ENCODE results near the gene SERPINA6. TPM values are rescaled to one million over a fixed set of nuclear protein-coding genes. Genes with fewer than 3 reads are reported as not detected.
"Not testable (repeated sequence)": the region's sequence is repeated elsewhere in the genome, so short reads cannot be mapped to it uniquely, and the experiment has no call there.

Gene SERPINA6
- total RNA-seq, 1 donor from 2014 or later = not detected

DNA sequence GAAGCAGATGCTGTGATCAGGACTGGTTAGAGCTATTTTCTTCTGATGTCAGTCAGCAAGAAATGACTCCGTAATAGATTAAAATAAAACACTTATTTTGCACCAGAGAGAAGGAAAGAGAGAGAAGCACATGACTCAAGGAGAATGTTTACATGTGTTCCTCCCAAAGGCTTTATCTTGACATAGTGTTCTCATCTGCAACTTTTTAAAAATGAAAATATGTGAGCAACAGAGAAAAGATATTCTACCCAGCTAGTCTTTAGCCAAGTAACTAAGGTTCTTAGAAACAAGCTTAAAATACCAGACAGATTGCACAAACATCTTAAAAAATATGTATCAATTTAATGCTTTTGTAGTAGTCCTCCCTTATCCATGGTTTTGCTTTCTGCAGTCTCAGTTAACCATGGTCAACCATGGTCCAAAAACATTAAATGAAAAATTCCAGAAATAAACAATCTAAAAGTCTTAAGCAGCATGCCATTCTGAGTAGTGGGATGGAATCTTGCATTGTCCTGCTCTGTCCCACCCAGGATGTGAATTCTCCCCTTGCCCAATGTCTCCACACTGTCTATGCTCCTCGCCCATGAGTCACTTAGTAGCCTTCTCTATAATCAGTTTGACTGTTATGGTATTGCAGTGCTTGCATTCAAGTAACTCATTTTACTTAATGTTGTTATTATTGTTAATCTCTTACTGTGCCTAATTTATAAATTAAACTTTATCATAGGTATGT, 40.0 kb downstream of the SERPINA6 start:
- Mint-ChIP-seq H3K4me1 (ENCODE audit: low read depth, unreplicated experiment) (peaks cover 11% of the 10 kb centered on the region), H3K36me3 (ENCODE audit: low read depth, unreplicated experiment) (no peaks in the 10 kb centered on the region), H3K27me3 (ENCODE audit: low read depth, unreplicated experiment) (no peaks in the 10 kb centered on the region), H3K9me3 (ENCODE audit: unreplicated experiment) (peaks cover under 1% of the 10 kb centered on the region), H3K4me3 (ENCODE audit: unreplicated experiment) (no peak overlapping the region), H3K27ac (ENCODE audit: unreplicated experiment) (no peak overlapping the region)
- no peak overlapping the region for H3K4me2 ChIP-seq (ENCODE audit: low read length)
- no peaks in the 10 kb centered on the region for H3K79me2 ChIP-seq (ENCODE audit: insufficient read depth, low read length)
- no peaks in the 10 kb centered on the region for H3K4me1 ChIP-seq (ENCODE audit: insufficient read depth, low read length)
- H3K9ac ChIP-seq (ENCODE audit: low read length) = no peak overlapping the region
- H3K4me3 ChIP-seq (ENCODE audit: insufficient read depth, low read depth, low read length) = no peak overlapping the region
- TF ChIP-seq, protein P1, sequence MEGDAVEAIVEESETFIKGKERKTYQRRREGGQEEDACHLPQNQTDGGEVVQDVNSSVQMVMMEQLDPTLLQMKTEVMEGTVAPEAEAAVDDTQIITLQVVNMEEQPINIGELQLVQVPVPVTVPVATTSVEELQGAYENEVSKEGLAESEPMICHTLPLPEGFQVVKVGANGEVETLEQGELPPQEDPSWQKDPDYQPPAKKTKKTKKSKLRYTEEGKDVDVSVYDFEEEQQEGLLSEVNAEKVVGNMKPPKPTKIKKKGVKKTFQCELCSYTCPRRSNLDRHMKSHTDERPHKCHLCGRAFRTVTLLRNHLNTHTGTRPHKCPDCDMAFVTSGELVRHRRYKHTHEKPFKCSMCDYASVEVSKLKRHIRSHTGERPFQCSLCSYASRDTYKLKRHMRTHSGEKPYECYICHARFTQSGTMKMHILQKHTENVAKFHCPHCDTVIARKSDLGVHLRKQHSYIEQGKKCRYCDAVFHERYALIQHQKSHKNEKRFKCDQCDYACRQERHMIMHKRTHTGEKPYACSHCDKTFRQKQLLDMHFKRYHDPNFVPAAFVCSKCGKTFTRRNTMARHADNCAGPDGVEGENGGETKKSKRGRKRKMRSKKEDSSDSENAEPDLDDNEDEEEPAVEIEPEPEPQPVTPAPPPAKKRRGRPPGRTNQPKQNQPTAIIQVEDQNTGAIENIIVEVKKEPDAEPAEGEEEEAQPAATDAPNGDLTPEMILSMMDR (IDR thresholded peaks at IDR 0.05; ENCODE audit: insufficient read depth, low read depth, low read length) = no peak
- TF ChIP-seq EZH2 (IDR thresholded peaks at IDR 0.05; ENCODE audit: insufficient read depth, low read length) = no peak
- FAIRE-seq = no peak
- no peaks in the 10 kb centered on the region for H3K36me3 ChIP-seq (ENCODE audit: insufficient read depth, low read length)
- no peak overlapping the region for H2AFZ ChIP-seq (ENCODE audit: low read depth, low read length)
- no peaks in the 10 kb centered on the region for H4K20me1 ChIP-seq (ENCODE audit: insufficient read depth, low read length)
- DNase-seq (ENCODE audit: low read depth) = no peak
- no peak overlapping the region for H3K27ac ChIP-seq (ENCODE audit: low read depth, low read length)
- H3K9me3 ChIP-seq (ENCODE audit: insufficient read depth, low read depth, low read length) = no peaks in the 10 kb centered on the region
- H3K27me3 ChIP-seq (ENCODE audit: insufficient read depth, low read length) = no peaks in the 10 kb centered on the region

DNA sequence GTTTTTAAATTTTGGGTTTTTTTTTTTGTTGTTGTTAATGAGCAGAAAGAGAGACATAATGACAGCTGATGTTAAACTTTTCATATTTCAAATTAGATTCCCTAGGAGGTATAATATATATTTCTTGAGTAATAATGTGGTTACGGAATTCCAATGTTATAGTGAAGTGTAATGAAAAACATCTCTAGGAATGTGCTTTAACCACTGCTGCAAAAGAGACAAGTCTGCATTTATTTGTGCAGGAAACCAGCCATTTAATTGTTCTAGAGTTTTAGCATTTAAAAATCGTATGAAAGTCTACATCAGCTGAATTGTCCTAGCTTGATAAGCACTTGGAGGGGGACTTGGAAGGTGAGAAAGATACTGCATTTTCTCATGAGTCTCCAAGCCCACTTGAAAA, 44.4 kb downstream of the SERPINA6 start:
- H3K9ac ChIP-seq (ENCODE audit: low read length) = no peak overlapping the region
- no peaks in the 10 kb centered on the region for H3K9me3 ChIP-seq (ENCODE audit: insufficient read depth, low read depth, low read length)
- no peak for FAIRE-seq
- Mint-ChIP-seq H3K4me1 (ENCODE audit: low read depth, unreplicated experiment) (peaks cover 2% of the 10 kb centered on the region), H3K9me3 (ENCODE audit: unreplicated experiment) (no peaks in the 10 kb centered on the region), H3K4me3 (ENCODE audit: unreplicated experiment) (no peak overlapping the region), H3K36me3 (ENCODE audit: low read depth, unreplicated experiment) (peaks cover 4% of the 10 kb centered on the region), H3K27ac (ENCODE audit: unreplicated experiment) (no peak overlapping the region), H3K27me3 (ENCODE audit: low read depth, unreplicated experiment) (no peaks in the 10 kb centered on the region)
- no peak overlapping the region for H2AFZ ChIP-seq (ENCODE audit: low read depth, low read length)
- H3K36me3 ChIP-seq (ENCODE audit: insufficient read depth, low read length) = no peaks in the 10 kb centered on the region
- no peaks in the 10 kb centered on the region for H4K20me1 ChIP-seq (ENCODE audit: insufficient read depth, low read length)
- H3K4me1 ChIP-seq (ENCODE audit: insufficient read depth, low read length) = no peaks in the 10 kb centered on the region
- no peaks in the 10 kb centered on the region for H3K27me3 ChIP-seq (ENCODE audit: insufficient read depth, low read length)
- peak; percentile 4 for DNase-seq (ENCODE audit: low read depth)
- no peak overlapping the region for H3K4me3 ChIP-seq (ENCODE audit: insufficient read depth, low read depth, low read length)
- H3K79me2 ChIP-seq (ENCODE audit: insufficient read depth, low read length) = no peaks in the 10 kb centered on the region
- H3K4me2 ChIP-seq (ENCODE audit: low read length) = no peak overlapping the region
- TF ChIP-seq EZH2 (IDR thresholded peaks at IDR 0.05; ENCODE audit: insufficient read depth, low read length) = no peak
- TF ChIP-seq, protein P1 (IDR thresholded peaks at IDR 0.05; ENCODE audit: insufficient read depth, low read depth, low read length) = no peak
- H3K27ac ChIP-seq (ENCODE audit: low read depth, low read length) = no peak overlapping the region

DNA sequence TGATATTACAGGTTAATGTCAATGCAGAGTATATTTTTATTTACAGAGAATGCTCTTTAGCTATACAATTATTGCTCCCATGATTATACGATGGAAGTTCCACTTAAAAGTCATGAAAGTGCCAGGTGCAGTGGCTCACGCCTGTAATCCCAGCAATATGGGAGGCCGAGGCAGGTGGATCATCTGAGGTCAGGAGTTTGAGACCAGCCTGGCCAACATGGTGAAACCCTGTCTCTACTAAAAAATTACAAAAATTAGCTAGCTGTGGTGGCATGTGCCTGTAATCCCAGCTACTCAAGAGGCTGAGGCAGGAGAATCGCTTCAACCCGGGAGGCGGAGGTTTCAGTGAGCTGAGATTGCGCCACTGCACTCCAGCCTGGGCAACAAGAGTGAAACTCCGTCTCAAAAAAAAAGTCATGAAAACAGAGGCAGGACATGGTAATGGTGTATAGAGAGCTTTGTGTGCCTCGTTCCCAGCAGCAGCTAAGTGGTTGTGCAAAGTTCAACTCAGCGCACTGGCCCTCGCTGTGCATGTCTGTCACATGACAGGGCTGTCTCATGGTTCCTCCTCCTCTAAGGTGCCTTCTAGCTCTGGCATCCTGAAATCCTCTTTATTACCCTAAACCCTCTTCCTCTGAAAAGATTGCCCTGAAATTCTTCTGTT, 46.1 kb downstream of the SERPINA6 start:
- not testable (repeated sequence) for H3K27me3 ChIP-seq (ENCODE audit: insufficient read depth, low read length); H2AFZ ChIP-seq (ENCODE audit: low read depth, low read length); H3K9me3 Mint-ChIP-seq (ENCODE audit: unreplicated experiment); H3K9me3 ChIP-seq (ENCODE audit: insufficient read depth, low read depth, low read length); H3K27ac Mint-ChIP-seq (ENCODE audit: unreplicated experiment); H3K4me3 Mint-ChIP-seq (ENCODE audit: unreplicated experiment); H3K36me3 Mint-ChIP-seq (ENCODE audit: low read depth, unreplicated experiment); H3K4me1 ChIP-seq (ENCODE audit: insufficient read depth, low read length); FAIRE-seq; H3K9ac ChIP-seq (ENCODE audit: low read length); H3K4me2 ChIP-seq (ENCODE audit: low read length); H4K20me1 ChIP-seq (ENCODE audit: insufficient read depth, low read length); H3K27me3 Mint-ChIP-seq (ENCODE audit: low read depth, unreplicated experiment); H3K4me3 ChIP-seq (ENCODE audit: insufficient read depth, low read depth, low read length); H3K36me3 ChIP-seq (ENCODE audit: insufficient read depth, low read length); H3K4me1 Mint-ChIP-seq (ENCODE audit: low read depth, unreplicated experiment); DNase-seq (ENCODE audit: low read depth); H3K27ac ChIP-seq (ENCODE audit: low read depth, low read length); H3K79me2 ChIP-seq (ENCODE audit: insufficient read depth, low read length)

Data from astrocyte (in vitro differentiated cells and primary cell).